ENCODE results near the gene MAN1C1.

The MAN1C1 gene

GRCh38 chr1:25712299-25712970, 95.8 kb downstream of the MAN1C1 start:
- DNase-seq (ENCODE audit: low read depth in 2 of 3, low spot score in 2 of 3) = no peak

GRCh38 chr1:25713961-25714360, 97.4 kb downstream of the MAN1C1 start:
- DNase-seq (ENCODE audit: low read depth in 2 of 3, low spot score in 2 of 3) = no peak

GRCh38 chr1:25714372-25714931, 97.9 kb downstream of the MAN1C1 start:
- DNase-seq (ENCODE audit: low read depth in 2 of 3, low spot score in 2 of 3) = no peak

- no peak for DNase-seq (ENCODE audit: low read depth in 2 of 3, low spot score in 2 of 3)
Measured at GRCh38 chr1:25715888-25716287, 99.3 kb downstream of the MAN1C1 start.

- DNase-seq (ENCODE audit: low read depth in 2 of 3, low spot score in 2 of 3) = no peak
Measured at GRCh38 chr1:25716320-25716719, 99.7 kb downstream of the MAN1C1 start.

DNA sequence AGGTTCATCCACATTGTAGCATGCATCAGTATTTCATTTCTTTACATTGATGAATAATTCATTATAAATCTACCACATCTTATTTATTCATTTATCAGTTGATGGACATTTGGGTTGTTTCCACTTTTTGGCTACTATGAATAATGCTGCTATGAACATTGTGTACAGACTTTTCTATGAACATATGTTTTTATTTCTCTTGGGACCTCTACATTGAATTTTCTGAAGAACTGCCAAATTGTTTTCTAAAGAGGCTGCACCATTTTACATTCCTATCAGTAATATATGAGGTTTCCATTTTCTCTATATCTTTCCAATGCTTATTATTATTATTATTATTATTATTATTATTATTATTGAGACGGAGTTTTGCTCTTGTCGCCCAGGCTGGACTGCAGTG, 102.1 kb downstream of the MAN1C1 start:
- DNase-seq (ENCODE audit: low read depth in 2 of 3, low spot score in 2 of 3) = no peak

- DNase-seq (ENCODE audit: low read depth in 2 of 3, low spot score in 2 of 3) = no peak
Measured at GRCh38 chr1:25720624-25721023, 104.0 kb downstream of the MAN1C1 start.

- DNase-seq (ENCODE audit: low read depth in 2 of 3, low spot score in 2 of 3) = no peak
Measured at GRCh38 chr1:25723250-25723880, 106.8 kb downstream of the MAN1C1 start.

- no peak for DNase-seq (ENCODE audit: low read depth in 2 of 3, low spot score in 2 of 3)
Measured at GRCh38 chr1:25724201-25724600, 107.6 kb downstream of the MAN1C1 start.

DNA sequence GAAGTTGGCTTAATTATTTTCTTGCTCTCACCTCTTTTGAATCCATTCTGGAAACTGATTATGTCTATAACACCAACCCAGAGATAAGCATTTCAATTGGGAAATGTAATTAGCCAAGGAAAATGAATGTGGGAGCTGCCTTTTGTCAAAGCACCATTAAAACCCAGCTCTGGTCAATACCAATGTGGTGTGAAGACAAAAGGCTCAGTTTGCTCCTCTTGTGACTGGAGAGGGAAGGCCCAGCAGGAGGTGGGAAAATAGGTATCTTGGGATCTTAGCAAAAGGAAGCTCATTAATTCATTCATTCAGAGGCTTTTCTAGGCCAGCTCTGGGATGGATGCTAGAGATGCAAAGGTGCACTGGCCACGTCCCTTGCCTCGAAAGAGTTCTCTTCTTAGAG, 108.4 kb downstream of the MAN1C1 start:
- DNase-seq (ENCODE audit: low read depth in 2 of 3, low spot score in 2 of 3) = no peak

- DNase-seq (ENCODE audit: low read depth in 2 of 3, low spot score in 2 of 3) = no peak
Measured at GRCh38 chr1:25725482-25725881, 108.9 kb downstream of the MAN1C1 start.

- no peak for DNase-seq (ENCODE audit: low read depth in 2 of 3, low spot score in 2 of 3)
Measured at GRCh38 chr1:25727088-25727487, 110.5 kb downstream of the MAN1C1 start.

GRCh38 chr1:25727635-25728286, 111.2 kb downstream of the MAN1C1 start:
- no peak for DNase-seq (ENCODE audit: low read depth in 2 of 3, low spot score in 2 of 3)

DNA sequence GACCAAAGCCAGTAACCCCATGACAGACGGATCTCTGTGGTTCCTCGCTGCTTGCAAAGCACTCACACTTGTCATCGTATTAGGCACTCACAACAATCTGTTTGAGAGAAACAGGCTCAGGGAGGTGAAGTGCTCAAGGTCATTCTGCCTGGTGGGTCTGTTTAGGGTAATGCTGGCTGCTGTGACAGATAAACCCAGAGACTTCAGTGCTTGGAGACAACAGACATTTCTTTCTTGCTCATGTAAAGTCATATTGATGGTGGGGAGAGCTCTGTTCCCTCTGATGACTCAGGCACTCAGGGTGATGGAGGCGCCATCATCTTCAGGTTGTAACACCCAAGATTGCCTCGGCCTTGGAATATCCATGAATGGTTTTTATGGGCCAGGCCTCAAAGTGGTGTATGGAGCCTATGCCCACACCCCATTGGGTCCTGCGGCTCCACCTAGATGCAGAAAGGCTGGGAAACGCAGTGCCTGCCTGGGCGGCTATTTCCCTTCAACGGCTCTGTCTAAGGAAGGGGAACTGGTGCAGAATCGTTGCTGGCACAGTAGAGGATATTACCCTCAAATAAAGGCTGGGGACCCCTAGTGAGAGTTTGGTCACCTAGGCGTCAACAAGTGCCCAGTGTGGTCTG, 111.8 kb downstream of the MAN1C1 start:
- no peak for DNase-seq (ENCODE audit: low read depth in 2 of 3, low spot score in 2 of 3)

- no peak for DNase-seq (ENCODE audit: low read depth in 2 of 3, low spot score in 2 of 3)
Measured at GRCh38 chr1:25729045-25729444, 112.5 kb downstream of the MAN1C1 start.

DNA sequence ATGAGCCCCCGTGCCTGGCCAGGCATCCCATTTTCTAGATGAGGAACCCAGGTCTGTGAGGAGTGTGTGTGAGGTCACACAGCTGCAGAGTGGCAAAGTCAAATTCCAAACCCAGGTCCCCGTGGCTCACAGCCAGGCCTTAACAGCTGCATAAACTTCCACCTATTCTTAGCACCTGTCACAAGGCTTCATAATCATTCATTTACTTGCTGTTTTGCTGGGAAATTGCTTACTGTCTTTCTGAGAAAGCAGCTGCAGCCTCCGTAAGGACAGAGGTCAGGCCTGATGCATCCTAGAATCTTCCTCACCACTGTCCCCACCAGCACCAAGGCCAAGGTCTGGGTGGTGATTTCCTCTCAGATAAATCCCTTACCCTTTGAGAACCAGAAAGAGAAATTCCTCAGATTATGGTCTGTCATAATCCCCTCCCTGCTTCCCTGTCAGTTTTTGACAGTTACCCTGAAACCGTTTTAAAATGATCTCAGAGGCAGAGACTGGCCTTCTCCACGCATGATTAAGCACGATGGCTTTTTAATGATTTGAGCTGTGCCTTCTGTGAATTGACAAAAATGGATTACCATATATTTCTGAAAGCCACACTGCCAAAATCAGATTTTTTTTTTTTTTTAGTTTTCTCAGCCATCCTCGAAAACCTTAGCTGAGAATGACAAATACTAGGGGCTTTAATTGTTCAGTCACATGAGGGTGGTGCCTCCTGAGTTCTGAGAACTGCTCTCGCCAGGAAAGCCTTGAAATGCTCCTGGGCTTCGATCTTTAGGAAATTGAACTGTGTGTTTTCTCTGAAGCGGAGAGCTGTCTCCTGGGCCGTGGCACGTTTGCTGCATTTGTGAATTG, 113.4 kb downstream of the MAN1C1 start:
- DNase-seq (ENCODE audit: low read depth in 2 of 3, low spot score in 2 of 3) = no peak

- DNase-seq (ENCODE audit: low read depth in 2 of 3, low spot score in 2 of 3) = no peak
Measured at GRCh38 chr1:25731148-25731547, 114.6 kb downstream of the MAN1C1 start.

GRCh38 chr1:25731626-25732370, 115.2 kb downstream of the MAN1C1 start:
- no peak for DNase-seq (ENCODE audit: low read depth in 2 of 3, low spot score in 2 of 3)

DNA sequence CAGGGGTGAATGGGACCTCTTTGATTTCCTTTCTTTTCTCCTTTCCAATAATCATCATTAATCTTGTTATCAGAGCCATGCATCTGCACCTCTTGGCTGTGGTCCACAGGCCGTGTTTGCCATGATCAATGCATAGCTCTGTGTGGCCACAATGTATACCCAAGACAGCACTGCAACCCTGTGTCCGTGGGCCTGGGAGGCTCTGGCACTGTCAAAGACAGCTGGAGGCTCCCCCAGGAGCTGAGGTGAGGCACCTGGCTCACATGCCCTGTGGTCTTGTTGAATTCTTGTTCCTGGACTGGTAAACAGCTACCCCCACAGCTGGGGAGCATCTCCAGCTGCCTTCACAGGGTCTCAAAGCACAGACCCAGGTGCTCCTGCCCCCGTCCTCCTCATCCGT, 116.2 kb downstream of the MAN1C1 start:
- DNase-seq (ENCODE audit: low read depth in 2 of 3, low spot score in 2 of 3) = no peak

GRCh38 chr1:25733271-25733670, 116.7 kb downstream of the MAN1C1 start:
- no peak for DNase-seq (ENCODE audit: low read depth in 2 of 3, low spot score in 2 of 3)
